ENCODE data around the gene CBY3.

GRCh38 chr5:179729727-179730126 lies 48.9 kb upstream of the CBY3 start:
- TF ChIP-seq REST (IDR thresholded peaks at IDR 0.05; ENCODE audit: low read depth) (no peak), EZH2 (IDR thresholded peaks at IDR 0.05) (no peak), CTCF (IDR thresholded peaks at IDR 0.05 in 2 of 3, conservative IDR thresholded peaks at IDR 0.05 in 1 of 3; ENCODE audit: borderline replicate concordance in 1 of 3, insufficient read depth in 1 of 3, low read depth in 2 of 3, low read length in 2 of 3) (no peak), ATF3 (IDR thresholded peaks at IDR 0.05) (no peak), ZBTB33 (IDR thresholded peaks at IDR 0.05; ENCODE audit: extremely low read depth, insufficient replicate concordance, low read length) (no peak), YY1 (IDR thresholded peaks at IDR 0.05; ENCODE audit: extremely low read depth, insufficient replicate concordance, low read depth, low read length) (no peak), POLR2A (IDR thresholded peaks at IDR 0.05; ENCODE audit: borderline replicate concordance, extremely low read depth, insufficient read depth, insufficient read length) (no peak), TCF7L2 (IDR thresholded peaks at IDR 0.05; ENCODE audit: borderline replicate concordance, extremely low read depth, insufficient read depth, insufficient read length) (no peak), SP1 (IDR thresholded peaks at IDR 0.05; ENCODE audit: low read depth) (no peak), CEBPB (IDR thresholded peaks at IDR 0.05; ENCODE audit: low read depth) (no peak), MAX (IDR thresholded peaks at IDR 0.05) (no peak), POLR2AphosphoS5 (IDR thresholded peaks at IDR 0.05; ENCODE audit: low read depth, low read length) (no peak), RAD21 (IDR thresholded peaks at IDR 0.05; ENCODE audit: low read depth) (no peak), SIN3A (IDR thresholded peaks at IDR 0.05; ENCODE audit: low read depth) (no peak)

Measured in HCT116 (cell line).